Pancreas (tissue), 10 donors: Measurements from ENCODE around the gene EFCAB12. TPM values are rescaled to one million over a fixed set of nuclear protein-coding genes. Genes with fewer than 3 reads are reported as not detected.

Source experiments
- ATAC-seq, 4 donors: fragments of 200-7000 bp; cut with Tn5 transposase; one replicate each; pipeline versions ENCODE4 v1.8.0 to v1.9.1; 2020; ENCODE audit warnings: mild to moderate bottlenecking in 4 of 4, moderate library complexity in 4 of 4
- DNase-seq, 6 donors: peaks; one replicate each; pipeline ENCODE4 v3.0.0-alpha.2; 2020
- FAIRE-seq: peaks from 2 replicates; lab custom pipeline; 2012; peaks lifted over from hg19 to GRCh38; lab: Jason Lieb, UNC
- H3K27ac ChIP-seq, 4 donors: fragments of 200-600 bp; sonication (generic); 1 replicate in 3 of 4; 2 replicates in 1 of 4; pipeline versions ENCODE4 v1.5.0 to v1.8.0; 2020
- H3K27me3 ChIP-seq, 4 donors: fragments of 200-600 bp; one replicate each; pipeline ENCODE4 v1.8.0; 2021
- H3K36me3 ChIP-seq, 3 donors: fragments of 200-600 bp; sonication (generic) in 1 of 3; one replicate each; pipeline versions ENCODE4 v1.5.0 to v1.8.0; 2020 to 2021
- H3K4me1 ChIP-seq, 3 donors: fragments of 200-600 bp; one replicate each; pipeline ENCODE4 v1.8.0; 2021
- H3K4me3 ChIP-seq, 4 donors: fragments of 200-600 bp; sonication (generic) in 2 of 4; one replicate each; pipeline versions ENCODE4 v1.5.0 to v1.8.0; 2020 to 2021
- H3K9me3 ChIP-seq, 4 donors: fragments of 200-600 bp; one replicate each; pipeline ENCODE4 v1.8.0; 2021
- CTCF ChIP-seq, 4 donors: fragments of 200-600 bp; sonication (generic) in 3 of 4; IDR thresholded peaks; one replicate each; pipeline versions ENCODE4 v1.5.0 to v1.8.0; 2021; ENCODE audit warnings: antibody characterized with exemption in 4 of 4
- WGBS, 2 donors: extraction: QIAGEN DNeasy Blood & Tissue Kit; methylation state at CpG; one replicate each; pipeline ENCODE4 v1.1.7; 2013; 5-methylcytosine and 5-hydroxymethylcytosine counted together
- intact Hi-C, 3 donors: fragments of 100-400 bp; cut with DNase I; formaldehyde crosslinking; loops; one replicate each; pipeline versions ENCODE4 v1.11.1 to v1.14.2; 2022
- polyA plus RNA-seq, 2 donors: library from polyadenylated mRNA; stranded (reverse); fragments of 200-250 nt; gene quantifications; one replicate each; pipeline ENCODE4 v1.2.3, GENCODE V29; 2013
- total RNA-seq, 6 donors: library from RNA; stranded (reverse); fragmentation: NEBNext Ultra II Directional in 4 of 6; extraction: Animal tissue kit (Norgen Biotek cat#: 25700) in 4 of 6; gene quantifications; one replicate each; pipeline versions ENCODE4 v1.2.1 to v1.2.4, GENCODE V29; 2021 to 2023
- donor health status: healthy with polysubstance abuse.
- donor health status: DM: no; HTN: no; CAD: no; lungs with moderate emphysema.
- donor health status: DM: no; HTN: no; CAD: no.
- donor health status: control.
- donor health status: control.
- donor health status: Bipolar disorder and iron deficiency.
- donor health status: DM: yes; HTN: yes; CAD: no.
- donor health status: DM: no; HTN: no; CAD: no.
- donor health status: DM: no; HTN: no; CAD: no.
- donor health status: DM: yes; HTN: yes; CAD: no.

EFCAB12 gene
- total and polyA plus RNA-seq, 8 donors = 0.43 to 2.0 (median 0.89) TPM

GRCh38 chr3:129463716-129464115, 35.3 kb upstream of the EFCAB12 start:
- Histone ChIP-seq H3K36me3 (peaks cover 0 to 4% (median 0%) of the 10 kb centered on the region in 3 donors), H3K4me1 (no peaks in the 10 kb centered on the region), H3K27ac (no peak overlapping the region), H3K9me3 (no peaks in the 10 kb centered on the region), H3K27me3 (no peaks in the 10 kb centered on the region), H3K4me3 (no peak overlapping the region)
- 77 to 80% methylated on average over 4 of the region's 4 CpGs for whole genome bisulfite sequencing, 2 donors
- ATAC-seq = no peak
- FAIRE-seq = no peak
- TF ChIP-seq CTCF (IDR thresholded peaks at IDR 0.05) = no peak
- intact Hi-C loops = no loop called here
- no peak for DNase-seq

- ATAC-seq = no peak
- no peak for TF ChIP-seq CTCF (IDR thresholded peaks at IDR 0.05)
- FAIRE-seq = no peak
Observed at GRCh38 chr3:129463094-129463493, 34.7 kb upstream of the EFCAB12 start.

GRCh38 chr3:129462361-129462968, 34.0 kb upstream of the EFCAB12 start:
- no peaks in the 10 kb centered on the region for H3K27me3 ChIP-seq
- no peak overlapping the region for H3K4me3 ChIP-seq
- 54 to 59% methylated on average over 3 of the region's 3 CpGs for WGBS, 2 donors
- intact Hi-C loops = no loop called here
- no peaks in the 10 kb centered on the region for H3K4me1 ChIP-seq
- ATAC-seq (peak in 1 of 4 donors; percentile 44), FAIRE-seq (no peak), DNase-seq (no peak)
- no peak for TF ChIP-seq CTCF (IDR thresholded peaks at IDR 0.05)
- H3K9me3 ChIP-seq = no peaks in the 10 kb centered on the region
- H3K36me3 ChIP-seq = peaks cover 0 to 4% (median 0%) of the 10 kb centered on the region in 3 donors
- no peak overlapping the region for H3K27ac ChIP-seq

More at GRCh38 chr3:129463094-129463493, 34.7 kb upstream of the EFCAB12 start:
- Histone ChIP-seq H3K9me3 (no peaks in the 10 kb centered on the region), H3K27ac (no peak overlapping the region), H3K4me3 (no peak overlapping the region), H3K36me3 (peaks cover 0 to 4% (median 0%) of the 10 kb centered on the region in 3 donors), H3K4me1 (no peaks in the 10 kb centered on the region), H3K27me3 (no peaks in the 10 kb centered on the region)
- intact Hi-C loops = no loop called here
- 93% methylated on average over 3 of the region's 3 CpGs for WGBS, 2 donors
- DNase-seq = no peak

- no peak for DNase-seq
- H3K4me3 ChIP-seq = no peak overlapping the region
- H3K9me3 ChIP-seq = no peaks in the 10 kb centered on the region
- intact Hi-C loops = no loop called here
- peak in 2 of 4 donors; percentile 44 to 55 for ATAC-seq
- H3K36me3 ChIP-seq = peaks cover 0 to 4% (median 0%) of the 10 kb centered on the region in 3 donors
- TF ChIP-seq CTCF (IDR thresholded peaks at IDR 0.05) = no peak
- FAIRE-seq = no peak
- no peaks in the 10 kb centered on the region for H3K27me3 ChIP-seq
- 91 to 92% methylated on average over 6 of the region's 6 CpGs for WGBS, 2 donors
- H3K4me1 ChIP-seq = no peaks in the 10 kb centered on the region
- no peak overlapping the region for H3K27ac ChIP-seq
Observed at GRCh38 chr3:129461461-129462146, 33.2 kb upstream of the EFCAB12 start.

GRCh38 chr3:129461022-129461421, 32.6 kb upstream of the EFCAB12 start:
- Histone ChIP-seq H3K27ac (no peak overlapping the region), H3K9me3 (no peaks in the 10 kb centered on the region), H3K27me3 (no peaks in the 10 kb centered on the region), H3K36me3 (peaks cover 0 to 4% (median 0%) of the 10 kb centered on the region in 3 donors), H3K4me3 (no peak overlapping the region), H3K4me1 (no peaks in the 10 kb centered on the region)
- no peak for FAIRE-seq
- WGBS, 2 donors = 92 to 97% methylated on average over 1 of the region's 1 CpG
- intact Hi-C loops = no loop called here
- no peak for TF ChIP-seq CTCF (IDR thresholded peaks at IDR 0.05)
- DNase-seq = no peak
- no peak for ATAC-seq
